Left ventricle myocardium superior (tissue), 1 donor: ENCODE data around the gene PROX1. TPM values are rescaled to one million over a fixed set of nuclear protein-coding genes. Genes with fewer than 3 reads are reported as not detected.

Experiments used
- ATAC-seq: fragments of 200-7000 bp; cut with Tn5 transposase; one replicate; pipeline ENCODE4 v1.9.1; 2020; ENCODE audit warnings: mild to moderate bottlenecking, moderate library complexity
- DNase-seq: peaks from one replicate; pipeline ENCODE4 v3.0.0-alpha.2; 2020
- intact Hi-C: fragments of 100-400 bp; cut with micrococcal nuclease; formaldehyde crosslinking; loops from one replicate; pipeline ENCODE4 v1.11.0; 2022
- total RNA-seq: library from RNA; stranded (reverse); fragmentation: NEBNext Ultra II Directional; extraction: Animal tissue kit (Norgen Biotek cat#: 25700); gene quantifications from one replicate; pipeline ENCODE4 v1.2.1, GENCODE V29; 2021
- donor health status: DM: no; HTN: yes; CAD: no; lungs with severe emphysema.

PROX1 gene
- total RNA-seq, 1 donor from 2014 or later: 95.0 TPM

- ATAC-seq (no peak), DNase-seq (no peak)
- intact Hi-C loops: no loop called here
Measured at GRCh38 chr1:213977909-213978308, 9.9 kb upstream of the PROX1 start.

- intact Hi-C loops: no loop called here
Measured at GRCh38 chr1:213979751-213980586, 7.8 kb upstream of the PROX1 start.

DNA sequence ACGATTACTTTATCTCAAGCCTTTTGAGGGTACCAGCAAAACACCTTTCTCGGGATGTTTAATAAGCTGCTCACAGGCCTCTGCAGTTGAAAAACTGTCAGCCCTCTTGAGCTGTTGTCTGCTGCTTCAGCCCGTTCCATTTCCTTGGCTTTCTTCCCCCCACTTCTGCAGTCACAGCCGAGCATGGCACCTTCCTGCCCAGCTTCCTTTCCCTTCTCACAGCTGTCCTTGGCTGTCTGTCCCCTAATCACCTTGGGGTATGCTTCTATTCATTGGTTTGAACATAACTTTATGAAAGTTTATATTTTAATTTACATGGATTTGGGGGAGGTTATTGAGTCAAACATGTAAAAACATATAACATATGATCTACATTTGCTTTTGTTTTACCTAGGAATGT lies 6.9 kb upstream of the PROX1 start:
- no peak for DNase-seq
- intact Hi-C loops: no loop called here
- no peak for ATAC-seq

More at GRCh38 chr1:213979751-213980586, 7.8 kb upstream of the PROX1 start:
- DNase-seq (peak; percentile 26), ATAC-seq (no peak)

- intact Hi-C loops: no loop called here
- DNase-seq (no peak), ATAC-seq (no peak)
Measured at GRCh38 chr1:213982289-213982671, 5.5 kb upstream of the PROX1 start.

DNA sequence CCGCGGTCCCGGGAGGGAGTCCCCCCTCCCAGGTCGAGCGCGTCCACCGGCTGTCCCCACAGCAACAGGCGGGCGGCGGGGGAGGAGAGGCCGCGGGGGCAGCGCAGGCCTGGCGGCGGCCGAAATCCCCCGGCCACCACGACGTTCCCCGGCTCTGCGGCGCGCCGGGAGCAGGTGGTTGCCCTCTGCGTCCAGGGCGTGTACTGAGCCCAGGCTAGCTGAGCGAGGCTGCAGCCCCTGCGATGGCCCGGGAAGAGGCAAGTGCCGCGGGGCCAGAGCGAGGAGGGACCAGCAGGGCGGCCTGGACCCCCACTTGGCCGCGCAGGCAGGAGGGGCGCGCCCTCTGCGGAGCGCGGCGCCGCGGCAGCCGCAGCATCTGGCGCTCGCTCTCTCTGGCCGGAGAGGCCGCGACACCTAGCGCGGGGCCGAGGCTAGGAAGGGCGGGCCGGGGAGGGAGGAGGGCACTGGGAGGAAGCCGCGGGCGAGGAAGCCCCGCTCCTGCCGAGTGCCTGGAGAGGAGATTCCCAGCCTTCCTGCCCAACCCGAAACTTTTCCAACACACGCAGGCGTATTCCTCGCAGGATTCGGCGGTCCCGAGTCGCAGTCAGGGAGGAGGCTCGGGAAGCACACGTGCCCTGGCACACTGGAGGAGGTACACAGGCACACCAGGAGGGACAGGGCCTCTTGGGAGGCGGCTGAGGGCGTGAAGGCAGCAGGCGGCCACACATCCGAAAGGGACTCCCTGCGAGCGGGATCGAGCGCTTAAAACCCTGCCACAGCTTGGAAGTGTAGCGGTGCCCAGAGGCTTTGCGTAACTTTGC lies 4.9 kb upstream of the PROX1 start:
- DNase-seq: peak; percentile 68
- ATAC-seq: peak; percentile 65
- intact Hi-C loops: no loop called here

DNA sequence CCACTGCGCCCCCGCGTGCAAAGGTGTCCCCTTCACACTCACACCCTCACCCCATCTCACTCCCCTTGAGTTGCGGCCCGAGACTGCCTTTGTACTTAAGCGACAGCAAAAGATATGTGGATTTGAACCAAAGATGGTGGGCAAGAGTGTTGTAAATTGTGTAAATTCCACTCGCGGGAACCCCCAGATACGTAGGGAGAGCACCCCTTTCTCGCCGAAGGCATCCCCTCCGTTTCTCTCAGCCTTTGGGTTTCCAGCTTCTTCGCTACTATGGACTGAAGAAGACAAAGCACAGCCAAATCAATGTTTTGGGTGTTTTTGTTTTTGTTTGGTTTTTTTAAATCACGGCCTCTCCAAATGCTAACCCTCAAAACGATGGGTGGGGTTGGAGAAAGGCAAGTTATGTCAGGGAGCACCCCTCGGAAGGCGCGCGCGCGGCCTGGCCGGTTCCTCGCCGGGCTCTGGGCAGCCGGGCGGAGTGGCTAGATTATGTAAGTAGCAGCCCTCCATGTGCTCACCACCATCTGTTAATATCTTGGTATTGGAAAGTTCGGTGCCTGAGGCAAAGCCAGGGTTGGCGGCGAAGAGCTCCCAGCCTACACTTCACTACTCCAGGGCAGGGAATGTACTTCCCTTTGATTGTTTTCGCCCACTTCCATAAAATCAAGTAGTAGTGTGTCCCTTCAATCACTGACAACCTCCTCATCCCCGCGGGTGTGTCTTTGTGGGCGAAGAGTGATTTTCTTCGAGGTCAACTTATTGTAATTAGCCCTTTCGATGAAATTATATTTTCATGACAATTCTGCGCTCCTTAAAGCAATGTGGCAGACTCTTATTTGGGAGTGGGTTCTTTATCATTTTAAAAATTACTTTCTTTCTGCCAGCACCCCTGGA lies 4.0 kb upstream of the PROX1 start:
- ATAC-seq (no peak), DNase-seq (no peak)
- intact Hi-C loops: no loop called here

GRCh38 chr1:213984387-213985208 lies 3.2 kb upstream of the PROX1 start:
- no peak for ATAC-seq
- intact Hi-C loops: no loop called here
- DNase-seq: no peak

GRCh38 chr1:213985209-213986019 lies 2.4 kb upstream of the PROX1 start:
- intact Hi-C loops: no loop called here
- DNase-seq: peak; percentile 48
- no peak for ATAC-seq

GRCh38 chr1:213986020-213986924 lies 1.5 kb upstream of the PROX1 start:
- ATAC-seq: no peak
- intact Hi-C loops: no loop called here
- DNase-seq: no peak

GRCh38 chr1:213986925-213987250 lies 885 bp upstream of the PROX1 start:
- DNase-seq: no peak
- no peak for ATAC-seq
- intact Hi-C loops: no loop called here

DNA sequence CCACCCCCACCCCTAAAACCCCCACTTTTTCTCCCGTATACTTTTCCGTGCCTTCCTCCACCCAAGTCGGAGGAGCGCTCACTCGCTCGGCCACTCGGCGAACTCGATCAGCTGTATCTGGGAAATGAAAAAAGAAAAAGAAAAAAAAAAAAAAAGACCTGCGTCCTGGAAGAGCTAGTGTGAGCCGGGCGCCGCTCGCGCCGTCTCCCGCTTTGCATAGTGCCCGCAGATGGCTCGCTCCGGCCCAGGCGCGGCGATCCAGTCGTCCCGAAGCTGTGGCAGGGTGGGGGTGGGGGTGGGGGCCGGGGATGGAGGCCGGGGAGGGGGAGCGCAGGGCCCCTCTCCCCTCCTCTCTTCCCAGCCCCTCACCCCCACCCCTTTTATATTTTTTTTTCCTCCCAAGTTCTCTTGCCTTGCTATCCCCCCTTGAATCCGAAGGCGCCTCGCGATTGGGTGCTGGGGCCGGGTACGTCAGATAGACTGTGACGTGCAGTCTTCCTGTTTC lies 299 bp upstream of the PROX1 start:
- peak; percentile 85 for DNase-seq
- intact Hi-C loops: no loop called here
- peak; percentile 52 for ATAC-seq

- DNase-seq (peak; percentile 32), ATAC-seq (peak; percentile 28)
- intact Hi-C loops: no loop called here
Measured at GRCh38 chr1:213988507-213989001, 781 bp downstream of the PROX1 start.

DNA sequence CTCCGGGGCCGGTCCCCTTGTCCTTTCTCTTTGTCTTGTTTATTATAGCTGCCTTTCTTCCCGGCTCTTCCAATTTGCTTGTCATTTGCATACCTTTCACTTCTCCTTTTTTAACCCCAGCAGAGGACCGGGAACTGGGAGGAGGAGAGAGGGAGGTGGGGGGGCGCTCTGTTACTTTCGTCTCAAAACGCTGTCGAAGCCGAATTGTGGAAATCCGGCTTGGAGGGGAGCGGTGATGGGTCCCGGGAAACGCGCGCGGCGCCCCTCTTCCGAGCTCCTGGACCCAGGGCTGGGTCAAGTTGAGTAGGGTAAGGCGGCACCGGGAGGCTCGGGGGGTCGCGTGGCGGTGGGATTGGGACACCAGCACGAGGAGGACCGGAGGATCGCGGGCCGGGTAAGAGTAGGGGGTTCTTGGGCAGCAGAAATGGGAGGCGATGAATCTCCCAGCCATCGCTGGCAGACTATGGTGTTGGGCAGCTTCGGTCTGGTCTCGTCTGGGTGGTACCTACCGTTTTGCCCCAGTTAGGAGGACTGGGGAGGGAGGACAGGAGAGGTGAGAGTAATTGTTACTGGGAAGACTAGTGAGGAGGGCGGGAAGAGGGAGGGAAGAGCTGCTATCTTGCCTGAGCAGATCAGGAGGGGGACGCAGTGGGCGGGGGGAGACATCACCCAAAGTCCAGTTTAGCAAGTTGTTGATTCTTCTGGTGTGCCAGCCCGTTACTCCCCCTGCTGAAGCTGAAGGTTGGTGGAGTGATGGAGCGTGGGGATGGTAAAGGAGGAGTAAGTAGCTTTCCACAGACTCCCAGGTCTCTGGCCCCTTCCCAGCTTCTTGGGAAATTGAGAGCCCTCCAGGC lies 1.5 kb downstream of the PROX1 start:
- peak; percentile 34 for DNase-seq
- intact Hi-C loops: no loop called here
- peak; percentile 24 for ATAC-seq

- intact Hi-C loops: loop anchor here (10.0 kb wide), 1 partner anchor 111 kb away; no protein-coding TSS in a partner anchor
- peak; percentile 4 for ATAC-seq
- no peak for DNase-seq
Measured at GRCh38 chr1:213993929-213994328, 6.2 kb downstream of the PROX1 start.

DNA sequence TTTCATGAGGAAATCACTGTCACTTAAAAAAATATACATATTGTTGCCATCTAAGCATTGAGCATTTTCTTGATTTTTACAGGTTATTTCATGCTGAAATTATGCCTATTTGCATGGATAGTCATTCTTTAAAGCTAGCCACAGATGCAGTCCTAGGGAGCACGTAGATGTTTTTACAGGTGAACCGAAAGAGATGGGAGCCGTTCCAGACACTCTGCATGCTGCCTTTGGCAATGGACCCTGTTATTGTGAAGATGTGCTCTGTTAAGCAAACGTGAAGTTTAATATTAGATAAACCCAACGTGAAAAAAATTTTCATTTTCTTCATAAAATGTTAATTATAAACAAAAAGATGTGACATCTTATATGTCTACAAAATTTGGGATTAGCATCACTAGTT lies 7.1 kb downstream of the PROX1 start:
- ATAC-seq (no peak), DNase-seq (no peak)
- intact Hi-C loops: loop anchor here (10.0 kb wide), 1 partner anchor 110 kb away; no protein-coding TSS in a partner anchor
